Right lobe of liver (tissue), 6 donors: ENCODE data around the gene CASP3. TPM values are rescaled to one million over a fixed set of nuclear protein-coding genes. Genes with fewer than 3 reads are reported as not detected.

Experiments
- ATAC-seq, 4 donors: fragments of 200-7000 bp; cut with Tn5 transposase; one replicate each; pipeline ENCODE4 v1.9.1; 2020; ENCODE audit warnings: mild to moderate bottlenecking in 4 of 4, moderate library complexity in 4 of 4
- DNase-seq, 3 donors: peaks; one replicate each; pipeline ENCODE4 v3.0.0-alpha.2; 2020
- H3K27ac ChIP-seq, 3 donors: fragments of 200-600 bp; one replicate each; pipeline ENCODE4 v1.8.0; 2022
- H3K27me3 ChIP-seq, 2 donors: fragments of 200-600 bp; one replicate each; pipeline ENCODE4 v1.8.0; 2022
- H3K36me3 ChIP-seq, 4 donors: fragments of 200-600 bp; sonication (generic) in 1 of 4; one replicate each; pipeline versions ENCODE4 v1.5.1 to v1.8.0; 2017 to 2022; ENCODE audit warnings: control low read depth in 1 of 4
- H3K4me1 ChIP-seq, 4 donors: fragments of 200-600 bp; sonication (generic) in 1 of 4; one replicate each; pipeline versions ENCODE4 v1.5.1 to v1.8.0; 2017 to 2022; ENCODE audit warnings: control low read depth in 1 of 4
- H3K4me3 ChIP-seq, 3 donors: fragments of 200-600 bp; one replicate each; pipeline ENCODE4 v1.8.0; 2022
- H3K9me3 ChIP-seq, 4 donors: fragments of 200-600 bp; sonication (generic) in 1 of 4; one replicate each; pipeline versions ENCODE4 v1.5.1 to v1.8.0; 2017 to 2022; ENCODE audit warnings: control low read depth in 1 of 4
- POLR2A ChIP-seq: fragments of 450-650 bp; IDR thresholded peaks from one replicate; pipeline ENCODE4 v1.6.1; 2017; ENCODE audit warnings: antibody characterized with exemption, mild to moderate bottlenecking
- WGBS: methylation state at CpG from one replicate; pipeline ENCODE4 v1.1.6; 2018; ENCODE audit warnings: low coverage, low lambda C conversion rate; ENCODE audit not compliant: insufficient coverage; ENCODE audit errors: missing lambda C conversion rate; 5-methylcytosine and 5-hydroxymethylcytosine counted together
- intact Hi-C, 2 donors: fragments of 100-400 bp; cut with DNase I; formaldehyde crosslinking; loops; one replicate each; pipeline versions ENCODE4 v1.11.2 to v1.14.1; 2022
- total RNA-seq, 6 experiments: library from RNA; depleted of rRNA in 2 of 6; stranded (reverse); fragments of >200 nt in 2 of 6; fragmentation: NEBNext Ultra II Directional in 3 of 6; extraction: Animal tissue kit (Norgen Biotek cat#: 25700) in 3 of 6; gene quantifications; one replicate each; pipeline versions ENCODE4 v1.1.0 to v1.2.4, GENCODE V29; 2016 to 2023
- TF ChIP-seq, protein P1 (sequence below), 4 donors: fragments of 200-600 bp in 3 of 4; fragments of 450-650 bp in 1 of 4; IDR thresholded peaks; one replicate each; pipeline versions ENCODE4 v1.5.1 to v1.8.0; 2016 to 2022; ENCODE audit warnings: antibody characterized with exemption in 4 of 4, mild to moderate bottlenecking in 2 of 4
- donor health status: DM: no; HTN: yes; CAD: no.
- donor health status: DM: no; HTN: no; CAD: no.
- donor health status: DM: no; HTN: no; CAD: no.
- donor health status: DM: no; HTN: yes; CAD: no.
- donor health status: DM: no; HTN: yes; CAD: no.

Gene CASP3
- total RNA-seq, 6 experiments from 2014 or later, result 9.6 to 19.6 (median 13.2) TPM

DNA sequence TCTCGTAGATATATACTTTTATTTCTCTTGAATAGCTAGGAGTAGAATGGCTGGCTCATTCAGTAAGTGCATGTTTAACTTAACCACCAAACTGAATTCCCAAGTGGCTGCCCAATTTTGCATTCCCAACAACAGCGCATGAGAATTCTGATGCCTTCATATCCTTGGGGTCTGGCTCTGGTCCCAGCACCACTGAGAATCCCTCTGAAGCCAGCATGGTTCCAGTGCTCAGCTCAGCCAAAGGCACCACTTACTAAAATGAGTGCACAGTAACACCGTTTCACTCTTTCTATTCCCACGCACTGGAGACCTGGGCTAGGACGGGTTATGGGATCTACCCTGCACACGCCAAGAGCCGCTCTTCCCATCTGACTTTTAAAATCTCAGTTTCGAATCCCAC, 60.4 kb downstream of the CASP3 start:
- no peaks in the 10 kb centered on the region for H3K36me3 ChIP-seq
- ATAC-seq (no peak), DNase-seq (no peak)
- no peaks in the 10 kb centered on the region for H3K4me1 ChIP-seq
- 85% methylated on average over 7 of the region's 8 CpGs for WGBS
- no peaks in the 10 kb centered on the region for H3K9me3 ChIP-seq
- no peaks in the 10 kb centered on the region for H3K27me3 ChIP-seq
- TF ChIP-seq, protein P1, sequence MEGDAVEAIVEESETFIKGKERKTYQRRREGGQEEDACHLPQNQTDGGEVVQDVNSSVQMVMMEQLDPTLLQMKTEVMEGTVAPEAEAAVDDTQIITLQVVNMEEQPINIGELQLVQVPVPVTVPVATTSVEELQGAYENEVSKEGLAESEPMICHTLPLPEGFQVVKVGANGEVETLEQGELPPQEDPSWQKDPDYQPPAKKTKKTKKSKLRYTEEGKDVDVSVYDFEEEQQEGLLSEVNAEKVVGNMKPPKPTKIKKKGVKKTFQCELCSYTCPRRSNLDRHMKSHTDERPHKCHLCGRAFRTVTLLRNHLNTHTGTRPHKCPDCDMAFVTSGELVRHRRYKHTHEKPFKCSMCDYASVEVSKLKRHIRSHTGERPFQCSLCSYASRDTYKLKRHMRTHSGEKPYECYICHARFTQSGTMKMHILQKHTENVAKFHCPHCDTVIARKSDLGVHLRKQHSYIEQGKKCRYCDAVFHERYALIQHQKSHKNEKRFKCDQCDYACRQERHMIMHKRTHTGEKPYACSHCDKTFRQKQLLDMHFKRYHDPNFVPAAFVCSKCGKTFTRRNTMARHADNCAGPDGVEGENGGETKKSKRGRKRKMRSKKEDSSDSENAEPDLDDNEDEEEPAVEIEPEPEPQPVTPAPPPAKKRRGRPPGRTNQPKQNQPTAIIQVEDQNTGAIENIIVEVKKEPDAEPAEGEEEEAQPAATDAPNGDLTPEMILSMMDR (IDR thresholded peaks at IDR 0.05), result no peak
- no peak for TF ChIP-seq POLR2A
- no peak overlapping the region for H3K27ac ChIP-seq
- H3K4me3 ChIP-seq, result no peak overlapping the region
- intact Hi-C loops, result no loop called here

GRCh38 chr4:184587701-184588100, 61.5 kb downstream of the CASP3 start:
- intact Hi-C loops, result no loop called here
- no peaks in the 10 kb centered on the region for H3K36me3 ChIP-seq
- H3K4me3 ChIP-seq, result no peak overlapping the region
- H3K4me1 ChIP-seq, result no peaks in the 10 kb centered on the region
- no peak for DNase-seq
- no peak for ATAC-seq
- no peak overlapping the region for H3K27ac ChIP-seq
- TF ChIP-seq, protein P1 (IDR thresholded peaks at IDR 0.05), result no peak
- TF ChIP-seq POLR2A, result no peak
- H3K27me3 ChIP-seq, result no peaks in the 10 kb centered on the region
- no peaks in the 10 kb centered on the region for H3K9me3 ChIP-seq
- 88% methylated on average over 3 of the region's 3 CpGs for WGBS

DNA sequence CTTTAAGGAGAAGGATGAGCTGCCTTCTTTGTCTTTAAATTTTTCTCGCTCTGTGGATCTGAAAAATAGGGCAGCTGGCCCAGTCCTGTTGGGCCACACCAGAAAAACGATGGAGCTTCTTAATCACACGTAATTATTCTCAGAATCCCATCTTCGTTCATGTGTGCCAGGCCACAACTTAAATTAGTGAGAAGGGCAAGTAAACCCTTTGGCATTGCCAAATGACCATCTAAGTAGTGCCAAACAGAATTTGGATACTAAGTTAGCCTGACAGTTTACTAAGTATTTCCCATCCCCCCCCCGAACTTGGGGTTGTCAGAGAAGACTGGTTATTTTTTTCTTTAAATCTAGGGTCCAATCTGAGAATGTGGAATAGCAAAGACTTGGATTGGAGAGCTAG, 62.0 kb downstream of the CASP3 start:
- no peak overlapping the region for H3K4me3 ChIP-seq
- 90% methylated on average over 5 of the region's 5 CpGs for WGBS
- DNase-seq, result no peak

DNA sequence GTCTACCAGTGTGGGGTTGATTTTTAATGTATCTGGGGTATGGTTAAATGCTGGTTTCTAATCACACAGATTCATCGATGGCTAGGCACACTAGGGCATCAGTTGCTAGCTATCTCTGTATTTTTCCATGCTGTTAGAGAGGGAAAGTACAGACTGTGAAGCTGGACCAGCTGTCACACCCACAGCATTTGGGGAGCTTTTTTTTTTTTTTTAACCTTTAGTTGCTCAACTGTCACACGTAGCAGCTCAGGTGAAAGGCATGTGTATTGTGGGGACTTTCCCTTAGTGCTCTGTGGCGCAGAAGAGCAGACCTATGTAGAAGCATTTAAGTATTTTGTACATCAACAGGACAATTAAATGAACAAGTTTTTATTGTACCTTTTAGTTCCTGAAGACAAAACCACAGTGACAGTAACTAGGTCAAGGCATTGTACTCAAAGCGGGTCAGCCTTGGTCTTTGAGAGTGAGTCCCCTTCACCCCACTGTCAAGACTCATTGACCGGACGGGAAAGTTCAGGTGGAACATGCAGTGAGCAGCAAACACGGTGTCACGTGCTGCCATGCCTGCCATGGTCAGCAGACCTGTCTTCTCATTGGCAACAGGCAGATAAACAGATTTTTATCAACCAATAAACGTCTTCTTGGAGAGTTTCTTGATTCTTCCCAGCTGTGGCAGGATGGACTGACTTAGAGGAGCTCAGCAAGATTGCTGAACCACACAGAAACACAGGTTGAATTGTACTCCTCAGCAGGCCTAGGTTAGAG, 65.3 kb downstream of the CASP3 start:
- 72% methylated on average over 3 of the region's 9 CpGs for WGBS
- Histone ChIP-seq H3K36me3 (no peaks in the 10 kb centered on the region), H3K9me3 (no peaks in the 10 kb centered on the region), H3K4me1 (no peaks in the 10 kb centered on the region), H3K27me3 (no peaks in the 10 kb centered on the region), H3K27ac (no peak overlapping the region), H3K4me3 (no peak overlapping the region)
- DNase-seq (no peak), ATAC-seq (no peak)
- TF ChIP-seq, protein P1 (IDR thresholded peaks at IDR 0.05), result no peak
- TF ChIP-seq POLR2A, result no peak
- intact Hi-C loops, result no loop called here

More for the DNA sequence above, 62.0 kb downstream of the CASP3 start:
- no peaks in the 10 kb centered on the region for H3K4me1 ChIP-seq
- H3K9me3 ChIP-seq, result no peaks in the 10 kb centered on the region
- intact Hi-C loops, result no loop called here
- H3K27ac ChIP-seq, result no peak overlapping the region
- no peak for ATAC-seq
- no peaks in the 10 kb centered on the region for H3K27me3 ChIP-seq
- no peaks in the 10 kb centered on the region for H3K36me3 ChIP-seq
- no peak for TF ChIP-seq POLR2A
- TF ChIP-seq, protein P1 (IDR thresholded peaks at IDR 0.05), result no peak

Other genes starting within 250 kb of the CASP3 start
- 10 to 100 TPM; 16.9 to 29.0 (median 21.3) TPM for gene IRF2, start 174.9 kb downstream of the CASP3 start, total RNA-seq
- gene PRIMPOL, start 291 bp upstream of the CASP3 start, total RNA-seq, result 1 to 10 TPM; 4.0 to 8.7 (median 5.7) TPM
- 1 to 10 TPM in 5 of 6 experiments, under 1 TPM in 1; 0.84 to 10.0 (median 1.5) TPM for gene CENPU, start 84.6 kb upstream of the CASP3 start, total RNA-seq
- 1,000 to 10,000 TPM in 1 of 6 experiments, 100 to 1,000 TPM in 5; 544 to 1,154 (median 743) TPM for gene ACSL1, start 176.5 kb upstream of the CASP3 start, total RNA-seq